WTC11 (cell line): Measurements from ENCODE around the gene C22orf31. TPM values are rescaled to one million over a fixed set of nuclear protein-coding genes. Genes with fewer than 3 reads are reported as not detected.

ENCODE experiments used
- ATAC-seq: fragments of 200-7000 bp; cut with Tn5 transposase; 2 replicates; pipeline ENCODE4 v1.10.0; 2021; ENCODE audit warnings: mild to moderate bottlenecking, moderate library complexity
- CTCF ChIA-PET: fragments of 300-600 bp; sonication (Branson Sonifier 250); formaldehyde crosslinking; loops from one replicate; lab custom pipeline; 2021; ENCODE audit warnings: antibody characterized with exemption; lab: Charles Lee
- POLR2A ChIA-PET: fragments of 350-600 bp; sonication (Branson Sonifier 250); formaldehyde crosslinking; loops from one replicate; lab custom pipeline; 2021; ENCODE audit warnings: antibody characterized with exemption; lab: Charles Lee
- DNase-seq: peaks from one replicate; pipeline ENCODE4 v3.0.0; 2021; ENCODE audit warnings: low spot score
- H3K27ac Mint-ChIP-seq: 2 replicates; pipeline ENCODE4 v1.8.0; 2021; ENCODE audit warnings: mixed read lengths
- H3K27me3 Mint-ChIP-seq: 2 replicates; pipeline ENCODE4 v1.8.0; 2021; ENCODE audit warnings: low read depth, mild to moderate bottlenecking, moderate library complexity, mixed read lengths
- H3K36me3 Mint-ChIP-seq: 2 replicates; pipeline ENCODE4 v1.8.0; 2021; ENCODE audit warnings: mixed read lengths
- H3K4me1 Mint-ChIP-seq: 2 replicates; pipeline ENCODE4 v1.8.0; 2022; ENCODE audit warnings: mixed read lengths
- H3K4me3 Mint-ChIP-seq: 2 replicates; pipeline ENCODE4 v1.8.0; 2021; ENCODE audit warnings: mild to moderate bottlenecking, moderate library complexity, mixed read lengths
- H3K9me3 Mint-ChIP-seq: 2 replicates; pipeline ENCODE4 v1.8.0; 2021; ENCODE audit warnings: mixed read lengths
- ESRRA ChIP-seq: sonication (generic); formaldehyde crosslinking; IDR thresholded peaks from 2 replicates; pipeline ENCODE4 v1.8.1; 2022; ENCODE audit warnings: mild to moderate bottlenecking, missing genetic modification reagents, borderline replicate concordance
- HMGA2 ChIP-seq: fragments of 250-450 bp; sonication (Bioruptor Pico); IDR thresholded peaks from 2 replicates; pipeline ENCODE4 v1.4.0; 2021; ENCODE audit warnings: mild to moderate bottlenecking, moderate library complexity
- NFYB ChIP-seq: sonication (generic); formaldehyde crosslinking; conservative IDR thresholded peaks from 2 replicates; pipeline ENCODE4 v1.8.0; 2022; ENCODE audit warnings: low read depth, missing genetic modification reagents
- NR1H2 ChIP-seq: sonication (generic); formaldehyde crosslinking; IDR thresholded peaks from 2 replicates; pipeline ENCODE4 v1.9.0; 2021; ENCODE audit warnings: mild to moderate bottlenecking, moderate library complexity, missing genetic modification reagents
- STAT6 ChIP-seq: sonication (generic); formaldehyde crosslinking; conservative IDR thresholded peaks from 2 replicates; pipeline ENCODE4 v1.8.1; 2023; ENCODE audit warnings: mild to moderate bottlenecking, low read depth, missing genetic modification reagents, moderate library complexity
- TEAD1 ChIP-seq: sonication (generic); formaldehyde crosslinking; IDR thresholded peaks from 2 replicates; pipeline ENCODE4 v1.8.0; 2022; ENCODE audit warnings: mild to moderate bottlenecking, missing genetic modification reagents
- ZBTB21 ChIP-seq: sonication (generic); formaldehyde crosslinking; IDR thresholded peaks from 2 replicates; pipeline ENCODE4 v1.8.1; 2023; ENCODE audit warnings: mild to moderate bottlenecking, missing genetic modification reagents, borderline replicate concordance
- ZNF138 ChIP-seq: sonication (generic); formaldehyde crosslinking; conservative IDR thresholded peaks from 2 replicates; pipeline ENCODE4 v1.8.1; 2022; ENCODE audit warnings: mild to moderate bottlenecking, moderate library complexity, missing genetic modification reagents
- total RNA-seq: library from RNA; stranded (reverse); gene quantifications from 3 replicates; pipeline ENCODE4 v1.2.3, GENCODE V29; 2021
- TF ChIP-seq, protein P1 (sequence below): sonication (generic); formaldehyde crosslinking; conservative IDR thresholded peaks from 2 replicates; pipeline ENCODE4 v1.8.1; 2022; ENCODE audit warnings: mild to moderate bottlenecking, missing genetic modification reagents
- TF ChIP-seq, protein P2 (sequence below): sonication (generic); formaldehyde crosslinking; IDR thresholded peaks from 2 replicates; pipeline ENCODE4 v1.8.1; 2022; ENCODE audit warnings: low read depth, mild to moderate bottlenecking, moderate library complexity, missing genetic modification reagents, borderline replicate concordance
- TF ChIP-seq, protein P3 (sequence below): sonication (generic); formaldehyde crosslinking; IDR thresholded peaks from 2 replicates; pipeline ENCODE4 v1.8.1; 2023; ENCODE audit warnings: mild to moderate bottlenecking, moderate library complexity, missing genetic modification reagents
- TF ChIP-seq, protein P4 (sequence below): fragments of 250-450 bp; sonication (Bioruptor Pico); IDR thresholded peaks from 2 replicates; pipeline ENCODE4 v1.8.0; 2021; ENCODE audit warnings: mild to moderate bottlenecking

Gene C22orf31
- total RNA-seq, 1 experiment from 2014 or later = not detected

GRCh38 chr22:29082826-29083545 lies 21.4 kb upstream of the C22orf31 start:
- DNase-seq (no peak), ATAC-seq (no peak)
- H3K27me3 Mint-ChIP-seq = no peaks in the 10 kb centered on the region
- ChIA-PET POLR2A (no interaction called here), CTCF (interaction anchor here (0.8 to 2.5 kb wide), 8 partner anchors 10 to 162 kb away, joined by 3 to 18 read pairs (median 6); partner anchors contain the start of gene KREMEN1)
- peaks cover 32% of the 10 kb centered on the region for H3K4me1 Mint-ChIP-seq
- no peaks in the 10 kb centered on the region for H3K9me3 Mint-ChIP-seq
- no peak overlapping the region for H3K27ac Mint-ChIP-seq
- H3K36me3 Mint-ChIP-seq = no peaks in the 10 kb centered on the region
- no peak overlapping the region for H3K4me3 Mint-ChIP-seq
- no peak for TF ChIP-seq ESRRA (CRISPR knock-in tag)
- TF ChIP-seq, protein P1, sequence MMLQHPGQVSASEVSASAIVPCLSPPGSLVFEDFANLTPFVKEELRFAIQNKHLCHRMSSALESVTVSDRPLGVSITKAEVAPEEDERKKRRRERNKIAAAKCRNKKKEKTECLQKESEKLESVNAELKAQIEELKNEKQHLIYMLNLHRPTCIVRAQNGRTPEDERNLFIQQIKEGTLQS (CRISPR knock-in tag) = no peak
- no peak for TF ChIP-seq ZNF138 (CRISPR knock-in tag)
- no peak for TF ChIP-seq NFYB (CRISPR knock-in tag)
- no peak for TF ChIP-seq STAT6 (CRISPR knock-in tag)

GRCh38 chr22:29081517-29082236 lies 20.0 kb upstream of the C22orf31 start:
- Mint-ChIP-seq H3K27ac (no peak overlapping the region), H3K4me1 (peaks cover 32% of the 10 kb centered on the region), H3K4me3 (no peak overlapping the region), H3K9me3 (no peaks in the 10 kb centered on the region), H3K27me3 (no peaks in the 10 kb centered on the region), H3K36me3 (no peaks in the 10 kb centered on the region)
- CTCF ChIA-PET = interaction anchor here (1.3 to 2.5 kb wide), 4 partner anchors 25 to 163 kb away, joined by 5 to 18 read pairs (median 12); no protein-coding TSS in a partner anchor
- ATAC-seq (no peak), DNase-seq (no peak)
- POLR2A ChIA-PET = no interaction called here
- no peak for TF ChIP-seq ZBTB21 (CRISPR knock-in tag)
- TF ChIP-seq NR1H2 (CRISPR knock-in tag) = no peak
- TF ChIP-seq, protein P2, sequence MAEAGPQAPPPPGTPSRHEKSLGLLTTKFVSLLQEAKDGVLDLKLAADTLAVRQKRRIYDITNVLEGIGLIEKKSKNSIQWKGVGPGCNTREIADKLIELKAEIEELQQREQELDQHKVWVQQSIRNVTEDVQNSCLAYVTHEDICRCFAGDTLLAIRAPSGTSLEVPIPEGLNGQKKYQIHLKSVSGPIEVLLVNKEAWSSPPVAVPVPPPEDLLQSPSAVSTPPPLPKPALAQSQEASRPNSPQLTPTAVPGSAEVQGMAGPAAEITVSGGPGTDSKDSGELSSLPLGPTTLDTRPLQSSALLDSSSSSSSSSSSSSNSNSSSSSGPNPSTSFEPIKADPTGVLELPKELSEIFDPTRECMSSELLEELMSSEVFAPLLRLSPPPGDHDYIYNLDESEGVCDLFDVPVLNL (CRISPR knock-in tag) = no peak
- TF ChIP-seq HMGA2 (CRISPR knock-in tag) = no peak
- TF ChIP-seq, protein P3, sequence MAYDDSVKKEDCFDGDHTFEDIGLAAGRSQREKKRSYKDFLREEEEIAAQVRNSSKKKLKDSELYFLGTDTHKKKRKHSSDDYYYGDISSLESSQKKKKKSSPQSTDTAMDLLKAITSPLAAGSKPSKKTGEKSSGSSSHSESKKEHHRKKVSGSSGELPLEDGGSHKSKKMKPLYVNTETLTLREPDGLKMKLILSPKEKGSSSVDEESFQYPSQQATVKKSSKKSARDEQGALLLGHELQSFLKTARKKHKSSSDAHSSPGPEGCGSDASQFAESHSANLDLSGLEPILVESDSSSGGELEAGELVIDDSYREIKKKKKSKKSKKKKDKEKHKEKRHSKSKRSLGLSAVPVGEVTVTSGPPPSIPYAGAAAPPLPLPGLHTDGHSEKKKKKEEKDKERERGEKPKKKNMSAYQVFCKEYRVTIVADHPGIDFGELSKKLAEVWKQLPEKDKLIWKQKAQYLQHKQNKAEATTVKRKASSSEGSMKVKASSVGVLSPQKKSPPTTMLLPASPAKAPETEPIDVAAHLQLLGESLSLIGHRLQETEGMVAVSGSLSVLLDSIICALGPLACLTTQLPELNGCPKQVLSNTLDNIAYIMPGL (CRISPR knock-in tag) = no peak
- TF ChIP-seq, protein P4, sequence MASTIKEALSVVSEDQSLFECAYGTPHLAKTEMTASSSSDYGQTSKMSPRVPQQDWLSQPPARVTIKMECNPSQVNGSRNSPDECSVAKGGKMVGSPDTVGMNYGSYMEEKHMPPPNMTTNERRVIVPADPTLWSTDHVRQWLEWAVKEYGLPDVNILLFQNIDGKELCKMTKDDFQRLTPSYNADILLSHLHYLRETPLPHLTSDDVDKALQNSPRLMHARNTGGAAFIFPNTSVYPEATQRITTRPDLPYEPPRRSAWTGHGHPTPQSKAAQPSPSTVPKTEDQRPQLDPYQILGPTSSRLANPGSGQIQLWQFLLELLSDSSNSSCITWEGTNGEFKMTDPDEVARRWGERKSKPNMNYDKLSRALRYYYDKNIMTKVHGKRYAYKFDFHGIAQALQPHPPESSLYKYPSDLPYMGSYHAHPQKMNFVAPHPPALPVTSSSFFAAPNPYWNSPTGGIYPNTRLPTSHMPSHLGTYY = no peak
- no peak for TF ChIP-seq TEAD1 (CRISPR knock-in tag)
